Nephron (organoid): Measurements from ENCODE around the gene PGAP6.
"Not testable (repeated sequence)": the region's sequence is repeated elsewhere in the genome, so short reads cannot be mapped to it uniquely, and the experiment has no call there.

Experiments
- H3K27ac Mint-ChIP-seq, 3 experiments: 2 replicates each; pipeline ENCODE4 v1.8.0; 2020; ENCODE audit warnings: mixed read lengths in 3 of 3, mild to moderate bottlenecking in 2 of 3, moderate library complexity in 1 of 3
- H3K27me3 Mint-ChIP-seq: 2 replicates; pipeline ENCODE4 v1.8.0; 2021; ENCODE audit warnings: low read depth, mild to moderate bottlenecking, moderate library complexity, mixed read lengths
- H3K36me3 Mint-ChIP-seq: 2 replicates; pipeline ENCODE4 v1.8.0; 2020; ENCODE audit warnings: low read depth, mixed read lengths
- H3K4me1 Mint-ChIP-seq: 2 replicates; pipeline ENCODE4 v1.8.0; 2020; ENCODE audit warnings: mixed read lengths
- H3K4me3 Mint-ChIP-seq, 3 experiments: 2 replicates each; pipeline ENCODE4 v1.8.0; 2020; ENCODE audit warnings: mild to moderate bottlenecking in 3 of 3, mixed read lengths in 3 of 3, moderate library complexity in 2 of 3
- H3K9me3 Mint-ChIP-seq: 2 replicates; pipeline ENCODE4 v1.8.0; 2020; ENCODE audit warnings: mixed read lengths
- CTCF ChIP-seq, 3 experiments: fragments of 200-600 bp; sonication (generic); IDR thresholded peaks; one replicate each; pipeline ENCODE4 v1.5.0; 2021; ENCODE audit warnings: antibody characterized with exemption in 3 of 3; ENCODE audit not compliant: unreplicated experiment in 3 of 3

Gene PGAP6

GRCh38 chr16:425740-426114, 43.9 kb upstream of the PGAP6 start:
- peak overlapping the region; percentile 85 to 89 (median 88) for H3K4me3 Mint-ChIP-seq
- no peak overlapping the region for H3K27ac Mint-ChIP-seq
- H3K9me3 Mint-ChIP-seq, result no peaks in the 10 kb centered on the region
- peaks cover 21% of the 10 kb centered on the region for H3K36me3 Mint-ChIP-seq
- H3K27me3 Mint-ChIP-seq, result peaks cover 16% of the 10 kb centered on the region
- peaks cover 37% of the 10 kb centered on the region for H3K4me1 Mint-ChIP-seq
- no peak for TF ChIP-seq CTCF (IDR thresholded peaks at IDR 0.05; ENCODE audit: unreplicated experiment in 3 of 3)

- peak in 1 of 3 experiments; percentile 22 for TF ChIP-seq CTCF (IDR thresholded peaks at IDR 0.05; ENCODE audit: unreplicated experiment in 3 of 3)
- Mint-ChIP-seq H3K4me3 (peak within 1 kb of the TSS; percentile 90 to 94 (median 93)), H3K9me3 (no peaks in the 10 kb centered on the region), H3K4me1 (peaks cover 37% of the 10 kb centered on the region), H3K27me3 (peaks cover 20% of the 10 kb centered on the region), H3K27ac (peak within 1 kb of the TSS in 2 of 3 experiments; percentile 60 to 84), H3K36me3 (peaks cover 21% of the 10 kb centered on the region)
Measured at GRCh38 chr16:425082-425718, 43.4 kb upstream of the PGAP6 start, which contains the start of gene RAB11FIP3. Gene RAB11FIP3, plus strand, starts transcription at chr16:425649. Its CDS starts 358 bp downstream, at chr16:426007.

GRCh38 chr16:424623-425081, 42.9 kb upstream of the PGAP6 start:
- H3K4me3 Mint-ChIP-seq, result peak overlapping the region; percentile 73 to 79 (median 75)
- H3K9me3 Mint-ChIP-seq, result no peaks in the 10 kb centered on the region
- H3K27ac Mint-ChIP-seq, result peak overlapping the region in 1 of 3 experiments; percentile 25
- H3K27me3 Mint-ChIP-seq, result peaks cover 20% of the 10 kb centered on the region
- no peak for TF ChIP-seq CTCF (IDR thresholded peaks at IDR 0.05; ENCODE audit: unreplicated experiment in 3 of 3)
- peaks cover 34% of the 10 kb centered on the region for H3K4me1 Mint-ChIP-seq
- H3K36me3 Mint-ChIP-seq, result peaks cover 17% of the 10 kb centered on the region

GRCh38 chr16:424033-424622, 42.4 kb upstream of the PGAP6 start:
- Mint-ChIP-seq H3K4me1 (peaks cover 33% of the 10 kb centered on the region), H3K27me3 (peaks cover 24% of the 10 kb centered on the region), H3K4me3 (peak overlapping the region; percentile 73 to 79 (median 75)), H3K27ac (peak overlapping the region in 2 of 3 experiments; percentile 25 to 31), H3K9me3 (no peaks in the 10 kb centered on the region), H3K36me3 (peaks cover 16% of the 10 kb centered on the region)
- TF ChIP-seq CTCF (IDR thresholded peaks at IDR 0.05; ENCODE audit: unreplicated experiment in 3 of 3), result no peak

GRCh38 chr16:422179-422578, 40.4 kb upstream of the PGAP6 start:
- not testable (repeated sequence) for H3K36me3 Mint-ChIP-seq, H3K4me3 Mint-ChIP-seq, H3K27ac Mint-ChIP-seq, H3K9me3 Mint-ChIP-seq
- H3K27me3 Mint-ChIP-seq, result peaks cover 24% of the 10 kb centered on the region
- H3K4me1 Mint-ChIP-seq, result peaks cover 16% of the 10 kb centered on the region

GRCh38 chr16:415170-415498, 33.4 kb upstream of the PGAP6 start:
- not testable (repeated sequence) for H3K27ac Mint-ChIP-seq, H3K4me3 Mint-ChIP-seq, H3K36me3 Mint-ChIP-seq, H3K4me1 Mint-ChIP-seq, H3K9me3 Mint-ChIP-seq, H3K27me3 Mint-ChIP-seq
